22Rv1 (cell line): ENCODE results near the gene ERICH2.

Experiments
- ZFX ChIP-seq: fragments of 450-650 bp; IDR thresholded peaks from 2 replicates; pipeline ENCODE4 v1.6.1; 2017; ENCODE audit warnings: antibody characterized with exemption, borderline replicate concordance
- TF ChIP-seq, protein P1 (sequence below): fragments of 450-650 bp; IDR thresholded peaks from 2 replicates; pipeline ENCODE4 v1.5.1; 2017; ENCODE audit warnings: mild to moderate bottlenecking

GRCh38 chr2:170836027-170836426 lies 65.8 kb downstream of the ERICH2 start:
- TF ChIP-seq, protein P1, sequence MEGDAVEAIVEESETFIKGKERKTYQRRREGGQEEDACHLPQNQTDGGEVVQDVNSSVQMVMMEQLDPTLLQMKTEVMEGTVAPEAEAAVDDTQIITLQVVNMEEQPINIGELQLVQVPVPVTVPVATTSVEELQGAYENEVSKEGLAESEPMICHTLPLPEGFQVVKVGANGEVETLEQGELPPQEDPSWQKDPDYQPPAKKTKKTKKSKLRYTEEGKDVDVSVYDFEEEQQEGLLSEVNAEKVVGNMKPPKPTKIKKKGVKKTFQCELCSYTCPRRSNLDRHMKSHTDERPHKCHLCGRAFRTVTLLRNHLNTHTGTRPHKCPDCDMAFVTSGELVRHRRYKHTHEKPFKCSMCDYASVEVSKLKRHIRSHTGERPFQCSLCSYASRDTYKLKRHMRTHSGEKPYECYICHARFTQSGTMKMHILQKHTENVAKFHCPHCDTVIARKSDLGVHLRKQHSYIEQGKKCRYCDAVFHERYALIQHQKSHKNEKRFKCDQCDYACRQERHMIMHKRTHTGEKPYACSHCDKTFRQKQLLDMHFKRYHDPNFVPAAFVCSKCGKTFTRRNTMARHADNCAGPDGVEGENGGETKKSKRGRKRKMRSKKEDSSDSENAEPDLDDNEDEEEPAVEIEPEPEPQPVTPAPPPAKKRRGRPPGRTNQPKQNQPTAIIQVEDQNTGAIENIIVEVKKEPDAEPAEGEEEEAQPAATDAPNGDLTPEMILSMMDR, result no peak
- TF ChIP-seq ZFX, result no peak
